ENCODE measurements around the gene DYNC2H1.

DYNC2H1 gene

GRCh38 chr11:103295704-103296103 lies 186.5 kb downstream of the DYNC2H1 start:
- Histone ChIP-seq H2AFZ (no peak overlapping the region), H3K27ac (no peak overlapping the region), H3K4me3 (ENCODE audit: low read depth, low read length) (no peak overlapping the region), H3K4me1 (no peaks in the 10 kb centered on the region), H3K27me3 (ENCODE audit: control insufficient read depth, insufficient read depth, low read length) (no peaks in the 10 kb centered on the region), H3K79me2 (no peaks in the 10 kb centered on the region), H3K9me3 (ENCODE audit: control insufficient read depth, low read length) (no peaks in the 10 kb centered on the region), H3K4me2 (ENCODE audit: low read length) (no peak overlapping the region), H3K9ac (no peak overlapping the region), H3K36me3 (ENCODE audit: control insufficient read depth, insufficient read depth, low read length) (no peaks in the 10 kb centered on the region)
- no peak for TF ChIP-seq CTCF (IDR thresholded peaks at IDR 0.05)

DNA sequence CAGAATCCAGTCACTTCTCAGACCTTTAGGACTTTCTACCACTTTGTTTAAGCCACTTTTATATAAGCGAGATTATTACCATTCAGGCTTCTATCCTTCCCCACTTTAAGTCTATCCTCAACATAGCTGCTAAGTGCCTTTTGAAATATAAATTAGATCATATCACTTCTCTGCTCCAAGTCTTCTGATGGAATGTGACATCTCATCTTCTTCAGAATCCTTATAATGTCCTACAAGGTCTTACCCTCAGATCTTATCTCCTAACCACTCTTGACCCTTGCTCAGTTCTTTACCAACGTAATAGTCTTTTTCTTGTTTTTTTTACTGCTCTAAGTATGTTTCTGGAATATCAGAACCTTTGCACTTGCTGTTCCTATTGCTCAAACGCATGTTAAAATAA lies 188.7 kb downstream of the DYNC2H1 start:
- Histone ChIP-seq H3K79me2 (no peaks in the 10 kb centered on the region), H3K27me3 (ENCODE audit: control insufficient read depth, insufficient read depth, low read length) (no peaks in the 10 kb centered on the region), H3K36me3 (ENCODE audit: control insufficient read depth, insufficient read depth, low read length) (no peaks in the 10 kb centered on the region)

GRCh38 chr11:103315248-103315647 lies 206.0 kb downstream of the DYNC2H1 start:
- Histone ChIP-seq H3K27ac (no peak overlapping the region), H3K4me3 (ENCODE audit: low read depth, low read length) (no peak overlapping the region), H3K36me3 (ENCODE audit: control insufficient read depth, insufficient read depth, low read length) (no peaks in the 10 kb centered on the region), H3K9ac (no peak overlapping the region), H3K27me3 (ENCODE audit: control insufficient read depth, insufficient read depth, low read length) (no peaks in the 10 kb centered on the region), H2AFZ (no peak overlapping the region), H3K79me2 (no peaks in the 10 kb centered on the region), H3K4me2 (ENCODE audit: low read length) (no peak overlapping the region), H3K4me1 (no peaks in the 10 kb centered on the region), H3K9me3 (ENCODE audit: control insufficient read depth, low read length) (no peaks in the 10 kb centered on the region)
- TF ChIP-seq CTCF (IDR thresholded peaks at IDR 0.05): no peak

More for the DNA sequence above, 188.7 kb downstream of the DYNC2H1 start:
- H3K27ac ChIP-seq: no peak overlapping the region
- no peak overlapping the region for H3K4me3 ChIP-seq (ENCODE audit: low read depth, low read length)
- no peak overlapping the region for H3K9ac ChIP-seq
- H2AFZ ChIP-seq: no peak overlapping the region
- no peak overlapping the region for H3K4me2 ChIP-seq (ENCODE audit: low read length)
- H3K9me3 ChIP-seq (ENCODE audit: control insufficient read depth, low read length): no peaks in the 10 kb centered on the region
- no peak for TF ChIP-seq CTCF (IDR thresholded peaks at IDR 0.05)
- no peaks in the 10 kb centered on the region for H3K4me1 ChIP-seq

DNA sequence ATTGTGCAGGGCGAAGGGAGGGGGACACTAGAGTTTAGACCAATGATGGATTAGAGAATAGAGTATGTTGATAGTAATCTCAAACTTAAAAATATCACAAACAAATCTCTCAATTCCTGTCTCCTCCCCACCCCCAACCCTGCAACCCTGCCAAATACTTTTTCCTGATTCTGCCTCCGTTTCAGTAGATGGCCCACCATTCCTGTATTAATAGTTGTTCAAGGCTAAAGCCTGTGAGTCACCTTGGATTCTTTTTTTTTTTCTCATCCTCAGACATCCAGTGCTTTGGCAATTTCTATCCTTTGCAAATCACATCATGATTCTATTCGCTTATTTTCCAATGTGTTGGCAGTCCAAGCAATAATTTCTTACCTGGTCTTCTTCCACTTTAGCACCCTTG lies 207.9 kb downstream of the DYNC2H1 start:
- Histone ChIP-seq H3K27ac (no peak overlapping the region), H3K79me2 (no peaks in the 10 kb centered on the region), H3K4me3 (ENCODE audit: low read depth, low read length) (no peak overlapping the region), H3K4me1 (no peaks in the 10 kb centered on the region), H3K9me3 (ENCODE audit: control insufficient read depth, low read length) (no peaks in the 10 kb centered on the region), H3K9ac (no peak overlapping the region), H3K27me3 (ENCODE audit: control insufficient read depth, insufficient read depth, low read length) (no peaks in the 10 kb centered on the region), H2AFZ (no peak overlapping the region), H3K36me3 (ENCODE audit: control insufficient read depth, insufficient read depth, low read length) (no peaks in the 10 kb centered on the region), H3K4me2 (ENCODE audit: low read length) (no peak overlapping the region)
- no peak for TF ChIP-seq CTCF (IDR thresholded peaks at IDR 0.05)

GRCh38 chr11:103322821-103323220 lies 213.6 kb downstream of the DYNC2H1 start:
- Histone ChIP-seq H3K27ac (no peak overlapping the region), H3K4me3 (ENCODE audit: low read depth, low read length) (no peak overlapping the region), H2AFZ (no peak overlapping the region), H3K9ac (no peak overlapping the region), H3K79me2 (no peaks in the 10 kb centered on the region), H3K36me3 (ENCODE audit: control insufficient read depth, insufficient read depth, low read length) (no peaks in the 10 kb centered on the region), H3K4me2 (ENCODE audit: low read length) (no peak overlapping the region), H3K27me3 (ENCODE audit: control insufficient read depth, insufficient read depth, low read length) (no peaks in the 10 kb centered on the region), H3K4me1 (no peaks in the 10 kb centered on the region), H3K9me3 (ENCODE audit: control insufficient read depth, low read length) (no peaks in the 10 kb centered on the region)
- TF ChIP-seq CTCF (IDR thresholded peaks at IDR 0.05): no peak

Measured in parathyroid adenoma (tissue), 2 donors.